MV-4-11 (cell line): Measurements from ENCODE around the gene MTUS2.

ENCODE experiments used
- DNase-seq: peaks from one replicate; lab custom pipeline; 2025; lab: John Stamatoyannopoulos, UW

The MTUS2 gene

DNA sequence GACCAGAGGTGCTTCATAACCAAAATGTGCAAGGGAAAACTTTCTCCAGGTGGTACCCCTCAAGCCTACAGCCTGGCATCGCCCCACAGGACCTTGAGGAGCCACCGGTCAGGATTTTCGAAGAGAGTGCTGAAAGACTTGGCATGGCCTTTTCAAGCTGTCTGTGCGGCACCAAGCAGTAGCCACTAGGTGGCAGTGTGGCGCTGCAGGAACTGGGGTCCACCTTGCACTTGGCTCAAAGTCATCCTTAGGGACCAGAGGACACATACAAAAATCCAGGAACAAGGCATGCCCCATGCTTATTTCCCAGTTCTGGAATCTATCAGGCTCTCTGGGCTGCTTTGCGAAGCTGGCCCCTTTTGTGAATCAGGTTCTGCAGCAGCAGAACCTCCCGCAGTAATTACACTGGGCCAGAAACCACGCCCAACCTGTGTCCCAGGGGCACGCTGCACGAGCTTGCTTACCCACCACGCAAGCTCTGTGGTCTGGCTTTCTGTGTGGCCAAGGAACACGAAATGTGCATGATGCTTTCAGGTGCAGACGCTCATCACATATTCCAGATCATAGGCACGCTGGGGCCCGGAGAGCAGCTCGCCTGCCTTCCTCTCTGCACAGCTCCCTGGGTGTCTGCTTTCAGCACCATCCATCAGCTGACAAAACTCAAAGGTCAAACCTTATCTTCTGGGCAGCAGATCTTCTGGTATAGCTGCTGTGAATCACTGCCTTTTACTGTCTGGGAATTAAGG lies 688.2 kb downstream of the MTUS2 start:
- peak; percentile 28 for DNase-seq

DNA sequence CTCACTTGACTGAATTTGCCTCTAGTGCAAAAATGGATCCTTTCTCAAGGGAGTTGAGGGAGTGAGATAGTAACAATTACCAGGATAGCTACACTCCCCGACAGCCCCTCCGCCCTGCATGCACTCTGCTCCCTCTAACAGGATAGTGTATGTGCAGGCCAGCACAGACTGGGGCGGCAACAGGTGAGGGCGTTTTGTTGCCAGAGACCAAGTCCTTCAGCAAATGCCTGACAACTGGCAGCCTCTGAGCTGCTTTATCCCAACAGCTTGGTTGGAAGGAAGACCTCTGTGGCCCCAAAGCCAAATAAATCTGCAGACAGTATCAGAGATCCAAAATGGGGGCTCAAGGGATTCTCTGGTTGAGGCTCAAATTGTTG lies 688.7 kb downstream of the MTUS2 start:
- DNase-seq = no peak

DNA sequence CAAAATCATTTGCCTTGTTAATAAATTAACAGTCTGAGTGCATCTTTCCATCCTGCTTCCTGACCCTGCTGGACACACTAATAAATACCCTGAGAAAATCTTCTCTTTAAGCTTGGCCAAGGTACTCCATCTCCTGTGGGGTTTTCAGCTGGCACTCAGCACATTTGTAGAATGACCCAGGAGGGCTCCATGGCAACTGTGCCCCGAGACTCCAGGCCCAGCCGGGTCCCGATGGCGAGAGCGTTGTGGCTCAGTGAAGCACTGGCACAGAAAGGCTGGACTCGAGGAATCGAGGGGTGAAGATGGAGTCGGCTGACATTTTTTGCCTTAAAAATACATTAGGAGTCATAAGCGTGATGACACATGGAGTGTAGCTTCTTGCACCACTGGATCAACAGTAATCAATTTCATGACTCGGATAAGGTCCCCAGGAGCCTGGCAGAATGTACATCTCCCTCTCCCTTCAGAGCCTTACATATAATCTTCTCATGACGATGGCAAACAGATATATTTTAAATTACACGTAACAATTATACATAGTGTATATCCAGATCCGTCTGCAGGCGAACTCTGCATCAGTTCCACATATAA lies 690.0 kb downstream of the MTUS2 start:
- DNase-seq = no peak

DNA sequence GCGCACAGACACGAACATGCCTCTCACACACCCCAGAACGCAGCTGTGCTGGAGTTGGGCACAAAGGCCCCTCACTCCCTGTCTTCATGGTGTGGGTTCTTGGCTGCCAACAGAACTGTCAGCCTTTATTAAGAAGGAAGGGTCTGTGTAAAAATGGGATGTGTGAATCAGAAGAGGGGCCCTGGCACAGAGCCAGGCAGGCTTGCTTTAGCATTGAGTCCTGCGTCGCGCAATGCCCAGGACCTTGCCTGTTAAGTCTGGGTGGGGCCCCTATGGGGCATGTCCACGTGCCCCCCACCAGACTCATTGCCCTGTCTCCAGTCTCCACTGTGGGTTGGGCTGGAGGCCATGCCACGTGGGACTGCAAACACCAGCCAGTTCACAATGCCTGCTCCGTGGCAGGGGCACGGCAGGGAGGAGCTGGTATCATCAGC lies 690.5 kb downstream of the MTUS2 start:
- DNase-seq = no peak

DNA sequence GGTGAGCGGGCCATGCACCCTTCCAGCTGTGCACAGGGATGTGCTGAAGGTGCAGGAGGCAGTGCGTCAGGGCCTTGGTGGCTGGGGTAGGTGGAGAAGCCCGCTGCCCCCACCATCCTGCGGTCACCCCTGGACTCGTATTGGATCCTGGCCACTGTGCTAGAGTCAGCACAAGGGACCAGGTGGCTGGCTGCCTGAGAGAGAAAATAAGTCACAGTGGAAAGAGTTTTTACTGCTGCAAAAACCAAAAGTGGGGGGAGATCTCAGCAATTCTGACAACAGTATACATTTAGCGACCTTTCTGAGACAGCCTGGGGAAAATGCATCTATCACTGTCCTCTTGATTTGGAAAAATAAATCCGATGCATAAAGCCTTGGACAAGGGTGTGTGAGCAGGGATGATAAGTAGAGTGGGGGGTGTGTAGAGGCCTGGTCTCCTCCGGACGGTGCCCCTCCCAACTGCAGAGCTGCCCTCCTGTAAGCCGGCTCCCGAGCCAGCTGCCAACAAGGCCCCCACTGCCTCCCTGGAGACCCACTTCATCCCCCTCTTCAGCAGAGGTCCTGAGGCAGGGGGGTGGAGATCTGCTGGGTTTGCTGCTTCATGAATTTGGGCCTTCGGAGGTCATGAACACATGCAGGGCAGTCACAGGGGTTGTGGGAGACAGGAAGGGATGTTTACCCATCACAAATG lies 691.1 kb downstream of the MTUS2 start:
- DNase-seq = no peak

DNA sequence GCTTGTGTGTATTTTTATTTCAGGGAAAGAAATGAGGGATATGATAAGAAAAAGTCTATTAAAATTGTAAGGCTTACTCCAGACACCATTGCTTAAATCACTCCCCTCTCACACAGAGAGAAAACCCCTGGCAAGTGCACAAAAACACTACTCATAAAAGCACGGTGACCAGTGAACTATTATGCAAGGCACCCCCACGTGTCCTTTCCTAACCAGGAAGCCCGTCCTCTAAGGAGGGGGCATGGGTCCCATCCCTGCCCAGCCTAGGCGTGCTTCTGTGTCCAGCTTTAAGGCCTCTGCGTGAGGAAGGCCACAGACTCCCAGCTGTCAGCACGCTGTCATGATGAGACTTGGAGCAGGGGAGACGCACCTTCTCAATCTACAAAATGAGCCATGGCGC lies 691.8 kb downstream of the MTUS2 start:
- DNase-seq = no peak

DNA sequence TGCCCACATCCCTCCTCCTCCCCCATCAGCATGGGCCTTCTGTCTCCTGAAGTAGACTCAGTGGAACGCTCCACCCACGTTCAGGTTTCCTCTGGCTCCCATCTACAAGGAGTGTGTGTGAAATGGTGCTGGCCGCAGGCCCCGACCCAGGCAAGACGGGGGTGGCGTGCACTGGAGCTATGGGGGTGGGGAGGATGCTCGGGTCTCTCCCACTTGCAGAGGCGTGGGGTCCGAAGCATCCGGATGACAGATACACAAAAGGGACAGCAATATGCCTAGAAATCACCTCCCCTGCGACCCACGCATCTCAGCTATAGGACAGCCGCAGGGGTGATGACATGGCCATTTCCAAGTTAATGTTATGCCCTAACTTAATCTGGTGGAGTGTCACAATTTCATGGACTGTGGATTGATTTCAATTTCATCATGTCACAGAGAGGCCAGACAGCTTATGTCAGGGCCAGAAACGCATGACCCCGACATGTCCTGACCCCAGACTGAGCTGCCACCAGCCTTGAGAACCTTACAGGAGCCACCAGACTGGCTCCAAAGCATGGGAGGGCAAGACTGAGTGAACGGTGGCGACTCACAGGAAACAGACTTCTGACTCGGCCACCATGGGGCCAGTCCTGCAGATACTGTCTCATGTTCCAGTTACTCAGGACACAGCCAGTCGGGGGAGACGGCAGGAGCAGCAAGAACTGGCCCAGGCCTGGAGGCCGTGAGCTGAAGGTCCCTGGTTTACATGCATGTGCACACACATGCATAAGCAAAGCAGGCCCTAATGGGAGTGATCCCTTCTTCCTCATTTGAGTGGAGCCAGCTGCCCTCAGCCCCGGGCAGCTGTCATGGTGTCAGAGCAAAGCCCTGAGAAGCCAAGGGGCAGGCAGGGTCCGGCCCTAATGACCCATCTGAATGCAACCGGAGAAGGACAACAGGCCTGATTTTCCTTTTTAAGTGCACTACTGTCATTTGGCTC lies 693.2 kb downstream of the MTUS2 start:
- peak; percentile 42 for DNase-seq

DNA sequence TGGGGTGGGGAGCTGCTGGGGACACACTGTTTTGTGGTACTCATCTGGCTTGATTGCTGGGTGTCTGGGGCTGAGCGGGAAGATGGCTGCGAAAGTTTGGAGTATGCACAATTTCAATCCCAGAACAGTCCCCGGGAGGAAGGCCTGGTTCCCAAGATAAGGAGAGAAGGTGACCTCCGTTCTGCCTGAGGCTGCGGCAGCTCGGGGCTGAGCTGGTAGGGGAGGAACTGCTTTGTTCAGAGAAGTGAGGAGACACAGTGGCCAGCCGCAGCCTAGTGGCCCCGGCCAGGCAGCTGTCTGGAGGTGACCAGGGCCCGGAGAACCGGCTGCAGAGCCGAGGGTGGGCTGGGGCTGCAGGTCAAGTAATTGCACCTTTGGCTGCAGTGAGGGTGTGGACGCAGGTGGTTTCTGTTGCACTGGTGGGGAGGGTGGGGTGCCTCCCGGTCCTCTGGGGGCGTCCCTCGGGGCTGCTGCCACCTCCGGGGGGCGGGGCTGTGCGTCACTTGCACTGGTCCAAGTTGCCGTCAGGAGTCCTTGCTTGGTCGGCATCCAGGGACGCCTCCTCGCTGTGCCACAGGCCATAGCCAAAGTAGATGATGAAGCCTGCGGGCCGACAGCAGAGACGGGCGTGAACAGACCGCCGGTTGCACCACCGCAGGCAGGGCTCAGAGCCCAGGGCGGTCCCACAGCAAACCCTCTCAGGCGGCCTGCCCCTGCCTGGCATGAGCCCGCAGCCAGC lies 694.0 kb downstream of the MTUS2 start:
- DNase-seq = no peak

DNA sequence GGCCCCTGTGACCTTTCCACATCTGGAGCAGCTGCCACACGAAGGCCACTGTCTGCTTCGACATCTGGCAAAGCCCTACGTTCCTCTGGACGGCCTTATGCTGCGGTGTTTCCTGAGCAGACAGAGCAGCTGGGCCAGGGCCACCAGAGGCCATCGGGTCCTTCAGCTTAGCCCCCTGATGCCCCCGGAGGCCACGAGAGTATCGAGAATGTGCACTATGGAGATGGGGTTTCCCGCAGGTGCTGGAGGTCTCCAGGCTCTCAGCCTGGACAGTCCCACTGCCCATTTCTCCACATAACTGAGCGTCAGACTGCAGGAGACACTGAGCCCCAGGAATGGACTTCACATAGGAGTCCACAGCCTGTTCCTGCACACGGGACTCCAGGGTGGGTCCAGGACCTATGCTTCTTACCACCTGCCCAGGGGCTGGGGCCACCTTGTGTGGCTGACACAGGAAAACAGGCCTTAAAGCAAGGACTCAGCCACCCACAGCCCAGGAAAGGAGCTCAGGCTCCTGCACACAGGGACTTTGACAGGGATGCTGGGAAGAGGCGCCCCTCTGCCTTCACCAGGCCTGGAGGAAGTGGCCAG lies 694.7 kb downstream of the MTUS2 start:
- DNase-seq = no peak

DNA sequence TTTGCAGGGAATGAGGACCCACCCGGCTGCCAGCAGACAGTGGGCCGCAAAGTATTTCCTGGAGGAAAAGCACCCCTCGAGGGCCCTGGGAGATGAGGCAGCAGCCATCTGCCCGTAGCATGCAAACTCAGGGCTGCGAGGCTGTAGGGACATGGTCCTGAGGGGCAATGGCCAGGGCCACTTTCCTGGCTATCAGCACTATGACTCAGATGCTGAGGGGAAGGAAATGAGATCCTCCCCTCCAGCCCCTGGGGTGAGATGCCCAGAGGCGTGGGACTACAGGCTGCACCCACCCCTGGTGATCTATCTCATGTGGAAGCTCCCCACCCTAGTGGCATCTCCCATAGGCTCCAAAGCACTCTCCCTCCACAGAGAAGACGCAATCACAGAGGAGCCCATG lies 695.2 kb downstream of the MTUS2 start:
- no peak for DNase-seq

DNA sequence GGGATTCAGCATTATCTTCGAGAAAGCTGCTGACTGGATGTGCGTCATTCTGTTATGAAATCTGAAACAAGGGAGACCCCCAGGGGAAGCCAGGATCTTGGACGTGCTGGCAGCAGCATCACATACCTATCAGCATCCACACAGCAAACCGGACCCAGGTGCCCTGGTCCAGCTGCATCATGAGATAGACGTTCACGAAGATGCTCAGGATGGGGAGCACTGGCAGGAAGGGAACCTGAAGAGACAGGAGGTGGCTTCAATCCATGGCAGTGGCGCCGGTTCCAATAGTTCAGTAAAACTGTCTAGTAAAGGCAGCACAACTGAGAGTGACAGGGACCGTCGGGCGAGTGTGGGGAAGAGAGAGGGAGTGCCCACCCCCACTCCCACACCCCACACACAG lies 695.9 kb downstream of the MTUS2 start:
- DNase-seq = no peak

DNA sequence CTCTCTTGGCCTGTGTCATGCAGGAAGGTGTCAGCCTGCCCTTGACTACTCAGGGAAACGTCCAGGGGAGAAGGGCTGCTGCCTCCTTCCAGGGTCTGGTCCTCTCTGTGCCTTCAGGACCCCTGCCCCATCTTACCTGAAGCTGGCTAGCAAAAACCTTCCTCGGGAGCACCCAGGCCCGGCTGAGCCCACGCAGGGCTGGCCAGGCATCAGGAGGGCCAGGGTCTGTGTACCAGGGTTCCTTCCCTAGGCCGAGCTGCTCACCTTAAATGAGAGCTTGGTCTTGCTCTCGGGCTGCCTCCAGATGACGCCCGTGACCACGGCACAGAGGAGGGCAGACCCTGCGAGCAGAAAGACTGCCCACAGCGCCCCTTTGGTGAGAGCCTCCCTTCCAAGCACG lies 696.7 kb downstream of the MTUS2 start:
- DNase-seq = no peak

DNA sequence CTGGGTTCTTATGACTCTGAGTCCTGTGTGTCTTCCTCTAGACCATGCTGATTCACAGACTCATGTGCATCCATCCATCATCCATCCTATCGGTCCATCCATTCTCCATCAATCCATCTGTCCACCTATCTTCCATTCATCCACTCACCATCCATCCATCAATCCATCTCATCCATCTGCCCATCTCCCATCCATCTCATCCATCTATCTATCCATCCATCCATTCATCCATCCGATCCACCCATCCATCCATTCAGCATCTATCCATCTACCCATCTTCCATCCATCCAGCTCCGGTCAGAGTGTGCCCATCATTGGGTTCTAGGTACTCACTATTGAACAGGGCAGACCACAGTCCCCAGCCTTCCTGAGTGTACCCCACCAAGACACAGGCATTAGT lies 699.8 kb downstream of the MTUS2 start:
- DNase-seq = no peak

DNA sequence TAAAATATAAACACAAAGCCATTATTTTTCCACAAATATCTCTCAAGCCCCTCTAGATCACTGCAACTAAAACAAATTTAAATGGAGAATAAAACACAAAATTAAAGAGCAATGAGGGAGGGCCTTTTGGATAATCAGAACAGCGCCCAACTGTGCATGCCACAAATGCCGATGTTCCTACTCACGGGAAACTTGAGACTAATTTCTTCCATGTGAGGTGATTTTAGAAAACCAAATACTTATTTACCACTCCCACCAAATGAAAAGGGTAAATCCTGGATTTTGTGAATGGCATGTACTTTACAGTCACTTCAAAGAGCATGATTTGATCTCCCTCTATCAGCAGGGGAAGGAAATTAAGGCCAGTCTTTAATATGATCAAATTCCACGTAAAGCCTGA lies 700.5 kb downstream of the MTUS2 start:
- DNase-seq = no peak

DNA sequence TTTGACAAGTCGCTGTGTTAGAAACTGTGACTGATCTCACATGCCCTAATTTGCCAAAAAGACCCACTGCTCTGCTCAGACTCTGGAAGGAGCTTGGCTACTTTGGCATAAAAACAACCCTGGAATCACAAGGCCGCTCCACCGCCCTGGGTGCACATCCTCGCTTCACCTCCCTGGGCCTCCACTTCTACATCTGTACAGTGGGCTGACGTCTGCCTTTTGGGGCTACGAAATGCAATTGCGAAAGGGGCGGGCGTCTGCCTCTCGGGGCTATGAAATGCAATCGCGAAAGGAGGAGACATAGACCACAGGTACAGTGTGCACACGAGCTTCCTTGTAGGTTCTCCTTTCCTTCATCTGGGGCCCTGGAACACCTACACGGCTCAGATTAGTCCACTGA lies 701.2 kb downstream of the MTUS2 start:
- DNase-seq = no peak

DNA sequence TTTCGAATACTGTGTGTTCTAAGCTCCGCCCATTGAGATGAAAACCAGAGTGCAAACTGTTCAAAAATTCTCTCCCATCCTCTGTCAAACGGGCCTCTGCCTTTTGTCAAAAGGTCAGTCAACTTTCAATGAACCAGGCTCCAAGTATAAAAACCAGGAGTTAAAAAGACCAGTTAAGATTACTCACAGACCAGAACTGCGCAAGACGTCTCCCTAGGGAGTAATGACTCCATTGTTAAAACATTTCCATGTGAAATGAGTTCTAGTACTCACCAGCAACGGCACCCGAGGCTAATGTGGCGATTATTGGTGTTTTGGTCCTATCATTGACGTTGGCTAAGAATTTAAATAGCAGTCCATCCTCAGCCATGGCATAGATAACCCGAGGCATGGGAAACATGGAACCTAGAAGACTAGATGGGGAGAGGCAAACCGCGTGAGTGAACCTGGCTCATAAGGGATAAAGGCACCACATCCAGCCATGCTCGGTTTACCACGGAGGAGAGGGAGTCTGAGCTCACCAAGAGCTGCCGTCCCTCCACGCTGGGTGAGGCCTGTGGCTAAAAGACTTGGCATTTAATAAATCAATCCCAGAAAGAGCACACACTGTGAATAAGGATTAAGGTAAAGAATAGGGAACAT lies 702.0 kb downstream of the MTUS2 start:
- no peak for DNase-seq

DNA sequence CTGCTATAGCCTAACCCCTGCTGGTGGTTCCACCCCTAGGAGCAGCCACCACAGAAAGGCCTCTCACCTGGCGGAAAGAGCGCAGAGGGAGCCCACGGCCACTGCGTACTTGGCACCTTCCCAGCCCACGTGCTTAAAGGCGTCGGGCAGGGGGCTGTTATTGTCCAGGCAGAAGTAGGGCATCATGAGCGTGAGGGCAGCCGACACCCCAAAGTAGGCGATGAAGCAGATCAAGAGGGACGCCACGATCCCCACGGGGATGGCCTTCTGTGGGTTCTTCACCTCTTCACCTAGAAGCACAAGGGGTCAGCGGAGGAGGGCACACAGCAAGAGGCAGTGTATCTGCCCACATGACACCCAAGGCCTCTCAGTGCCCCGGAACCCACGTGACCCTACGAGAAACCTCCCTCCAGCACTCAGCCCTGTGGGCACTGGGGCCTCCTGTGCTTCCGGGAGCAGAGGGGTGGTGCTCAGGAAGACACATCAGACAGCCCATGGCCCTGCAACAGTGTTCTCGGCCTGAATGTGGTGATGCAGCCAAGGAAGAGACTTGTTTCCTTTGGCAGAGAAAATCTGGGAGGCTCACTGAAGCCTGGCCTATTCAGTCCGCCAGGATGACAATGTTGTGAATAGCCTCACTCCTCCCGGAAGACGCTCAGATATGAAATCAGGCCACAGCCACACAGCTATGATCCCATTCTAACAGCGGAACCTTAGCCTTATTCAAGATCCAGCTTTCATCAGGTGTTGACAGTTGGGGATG lies 703.2 kb downstream of the MTUS2 start:
- DNase-seq = no peak

DNA sequence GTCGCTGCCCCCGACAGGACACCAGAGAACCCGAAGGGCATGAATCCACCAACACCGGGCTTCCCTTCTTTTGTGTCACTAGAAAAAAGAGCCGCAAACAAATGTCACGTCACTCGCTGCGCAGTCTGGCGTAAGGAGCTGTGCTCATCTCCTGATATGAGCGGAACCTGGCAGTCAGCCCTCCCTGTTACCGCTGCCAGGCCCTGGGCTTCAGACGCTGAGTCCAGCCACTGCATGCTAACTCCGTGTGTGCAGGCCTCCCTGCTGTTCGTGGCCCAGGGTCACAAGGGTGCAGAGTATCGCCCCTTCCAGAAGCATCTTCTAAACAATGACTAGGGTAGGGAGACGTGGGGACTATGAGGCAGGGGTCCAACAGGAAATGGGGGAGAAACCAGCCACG lies 704.0 kb downstream of the MTUS2 start:
- no peak for DNase-seq

DNA sequence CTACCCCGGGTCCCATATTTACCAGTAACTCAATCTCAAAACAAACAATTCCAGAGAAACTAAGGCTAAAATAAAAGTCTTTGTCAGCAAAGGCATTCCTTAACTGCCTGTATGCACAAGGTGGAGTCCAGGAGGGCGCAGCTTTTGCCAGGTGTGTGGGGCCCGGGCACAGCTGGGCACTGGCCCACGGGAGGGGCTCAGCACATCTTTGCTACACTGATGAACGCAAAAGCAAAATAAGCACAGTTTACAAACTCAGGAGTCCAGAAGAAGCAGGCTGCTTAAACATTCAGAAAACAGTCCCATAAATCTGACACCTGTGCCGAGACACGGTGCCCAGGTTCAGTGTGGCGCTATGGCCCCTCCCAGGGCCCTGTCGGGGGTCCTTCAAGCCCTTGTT lies 704.5 kb downstream of the MTUS2 start:
- no peak for DNase-seq

DNA sequence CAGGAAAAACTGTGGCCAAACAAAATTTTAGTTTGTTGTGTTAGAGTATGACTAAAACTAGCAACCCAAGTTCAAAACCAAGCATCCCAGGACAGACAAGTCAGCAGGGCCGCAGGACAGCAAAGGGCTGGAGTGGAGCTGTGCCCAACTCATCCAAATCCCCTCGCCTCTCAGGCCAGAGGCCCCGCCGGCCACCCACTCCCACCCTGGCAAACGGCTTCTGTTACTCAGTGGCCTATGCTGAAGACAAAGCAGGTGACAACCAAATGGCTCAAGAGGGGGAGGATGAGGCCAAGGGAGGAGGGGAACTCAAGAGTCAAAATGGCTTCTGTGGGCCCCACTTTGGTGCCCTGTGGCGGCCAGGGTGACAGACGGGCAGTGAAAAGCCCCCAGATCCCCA lies 705.6 kb downstream of the MTUS2 start:
- no peak for DNase-seq
